H1 (cell line): Measurements from ENCODE around the gene GUCY1B1. TPM values are rescaled to one million over a fixed set of nuclear protein-coding genes. Genes with fewer than 3 reads are reported as not detected.

Experiments used
- CTCF ChIA-PET: fragments of 300-600 bp; sonication (Branson Sonifier 250); formaldehyde crosslinking; loops from one replicate; lab custom pipeline; 2021; ENCODE audit not compliant: partially characterized antibody; lab: Charles Lee
- POLR2A ChIA-PET: fragments of 300-600 bp; sonication (Branson Sonifier 250); formaldehyde crosslinking; loops from one replicate; lab custom pipeline; 2021; ENCODE audit warnings: inconsistent platforms; ENCODE audit not compliant: partially characterized antibody; lab: Charles Lee
- DNase-seq, 2 experiments: peaks; one replicate each; pipeline versions ENCODE4 v3.0.0 to v3.0.0-alpha.2; 2010 to 2022; ENCODE audit warnings: low spot score in 2 of 2, low read depth in 1 of 2, mixed read lengths in 1 of 2
- FAIRE-seq: peaks from 2 replicates; lab custom pipeline; 2011; peaks lifted over from hg19 to GRCh38; lab: Jason Lieb, UNC
- H2AFZ ChIP-seq: 2 replicates; pipeline ENCODE4 v1.8.1; 2012; ENCODE audit warnings: low read length, inconsistent platforms
- H2AK5ac ChIP-seq: 2 replicates; pipeline ENCODE4 v1.6.1; 2013; ENCODE audit warnings: low read depth, low read length
- H2BK120ac ChIP-seq: replicated peaks from 2 replicates; pipeline ENCODE3; 2013; ENCODE audit warnings: low read depth, low read length, inconsistent platforms
- H2BK12ac ChIP-seq: 2 replicates; pipeline ENCODE4 v1.6.1; 2013; ENCODE audit warnings: low read depth, low read length
- H2BK15ac ChIP-seq: 2 replicates; pipeline ENCODE4 v1.6.1; 2013; ENCODE audit warnings: low read length
- H2BK20ac ChIP-seq: 2 replicates; pipeline ENCODE4 v1.6.1; 2013; ENCODE audit warnings: low read length
- H2BK5ac ChIP-seq: 2 replicates; pipeline ENCODE4 v1.6.1; 2013; ENCODE audit warnings: low read depth, low read length
- H3K14ac ChIP-seq: 2 replicates; pipeline ENCODE4 v1.6.1; 2013; ENCODE audit warnings: inconsistent platforms; ENCODE audit not compliant: insufficient read length
- H3K18ac ChIP-seq: 2 replicates; pipeline ENCODE4 v1.6.1; 2013; ENCODE audit warnings: low read length; ENCODE audit errors: extremely low read depth
- H3K23ac ChIP-seq: 2 replicates; pipeline ENCODE4 v1.6.1; 2013; ENCODE audit warnings: inconsistent platforms; ENCODE audit not compliant: insufficient read length
- H3K23me2 ChIP-seq: 2 replicates; pipeline ENCODE4 v1.6.1; 2013; ENCODE audit warnings: low read depth, low read length
- H3K27ac ChIP-seq: 2 replicates; pipeline ENCODE4 v1.6.1; 2011; ENCODE audit warnings: low read depth, low read length, inconsistent platforms
- H3K27me3 ChIP-seq, 4 experiments: replicated peaks in 1 of 4; 1 replicate in 1 of 4; 2 replicates in 3 of 4; pipeline versions ENCODE4 v1.6.1 to v1.8.1; 2011 to 2013; ENCODE audit warnings: low read length in 3 of 4, mild to moderate bottlenecking in 3 of 4, inconsistent platforms in 2 of 4, mixed read lengths in 2 of 4, moderate library complexity in 1 of 4; ENCODE audit not compliant: control insufficient read depth in 3 of 4, insufficient read depth in 3 of 4; ENCODE audit errors: extremely low read depth in 1 of 4
- H3K36me3 ChIP-seq, 4 experiments: 2 replicates each; pipeline versions ENCODE4 v1.6.1 to v1.8.1; 2011 to 2013; ENCODE audit warnings: mild to moderate bottlenecking in 4 of 4, low read length in 3 of 4, moderate library complexity in 2 of 4, control low read depth in 1 of 4, inconsistent platforms in 1 of 4; ENCODE audit not compliant: insufficient read depth in 4 of 4, control insufficient read depth in 2 of 4
- H3K4ac ChIP-seq: replicated peaks from 2 replicates; pipeline ENCODE3; 2013; ENCODE audit warnings: low read length, low read depth, mixed read lengths, inconsistent platforms; ENCODE audit not compliant: insufficient read length
- H3K4me1 ChIP-seq, 4 experiments: replicated peaks in 1 of 4; 1 replicate in 1 of 4; 2 replicates in 3 of 4; pipeline versions ENCODE4 v1.6.1 to v1.8.1; 2011 to 2013; ENCODE audit warnings: low read length in 3 of 4, inconsistent platforms in 2 of 4, mixed read lengths in 1 of 4; ENCODE audit not compliant: insufficient read depth in 4 of 4, control insufficient read depth in 3 of 4
- H3K4me2 ChIP-seq, 2 experiments: 2 replicates each; pipeline versions ENCODE4 v1.6.1 to v1.8.1; 2011 to 2013; ENCODE audit warnings: low read depth in 2 of 2, low read length in 2 of 2, control low read depth in 1 of 2, inconsistent platforms in 1 of 2, mild to moderate bottlenecking in 1 of 2; ENCODE audit not compliant: insufficient read depth in 1 of 2
- H3K4me3 ChIP-seq, 4 experiments: fragments of 200-600, 300-600 bp in 1 of 4; sonication (generic), shearing (Covaris generic), sonication (Bioruptor Twin) in 1 of 4; 2 replicates each; pipeline versions ENCODE4 v1.5.1 to v1.8.1; 2011 to 2016; ENCODE audit warnings: low read length in 4 of 4, low read depth in 3 of 4, control low read depth in 2 of 4, inconsistent platforms in 2 of 4, mild to moderate bottlenecking in 2 of 4, mixed read lengths in 1 of 4, moderate library complexity in 1 of 4; ENCODE audit not compliant: insufficient read depth in 2 of 4; ENCODE audit errors: extremely low read depth in 1 of 4
- H3K56ac ChIP-seq: replicated peaks from 2 replicates; pipeline ENCODE3; 2013; ENCODE audit warnings: low read depth, mild to moderate bottlenecking, mixed read lengths, low read length, inconsistent platforms; ENCODE audit not compliant: insufficient read length
- H3K79me1 ChIP-seq: 2 replicates; pipeline ENCODE4 v1.6.1; 2013; ENCODE audit warnings: low read depth, low read length, control low read depth
- H3K79me2 ChIP-seq, 2 experiments: 2 replicates each; pipeline versions ENCODE4 v1.6.1 to v1.8.1; 2012 to 2013; ENCODE audit warnings: low read length in 2 of 2, mild to moderate bottlenecking in 2 of 2, inconsistent platforms in 1 of 2; ENCODE audit not compliant: insufficient read depth in 2 of 2, control insufficient read depth in 1 of 2
- H3K9ac ChIP-seq, 4 experiments: replicated peaks in 1 of 4; 1 replicate in 1 of 4; 2 replicates in 3 of 4; pipeline versions ENCODE4 v1.6.1 to v1.8.1; 2011 to 2013; ENCODE audit warnings: low read depth in 3 of 4, low read length in 3 of 4, control low read depth in 2 of 4, mild to moderate bottlenecking in 2 of 4, moderate library complexity in 2 of 4, inconsistent platforms in 1 of 4; ENCODE audit errors: extremely low read depth in 1 of 4
- H3K9me3 ChIP-seq, 2 experiments: 2 replicates each; pipeline versions ENCODE4 v1.6.1 to v1.8.1; 2012 to 2013; ENCODE audit warnings: mild to moderate bottlenecking in 2 of 2, moderate library complexity in 2 of 2, control low read depth in 1 of 2, inconsistent platforms in 1 of 2, low read depth in 1 of 2, low read length in 1 of 2, mixed read lengths in 1 of 2; ENCODE audit not compliant: insufficient read depth in 2 of 2
- H4K20me1 ChIP-seq, 2 experiments: replicated peaks in 1 of 2; 2 replicates each; pipeline versions ENCODE3 to v1.8.1; 2011 to 2013; ENCODE audit warnings: inconsistent platforms in 2 of 2, low read length in 2 of 2, mild to moderate bottlenecking in 1 of 2; ENCODE audit not compliant: insufficient read depth in 2 of 2, control insufficient read depth in 1 of 2
- H4K5ac ChIP-seq: 2 replicates; pipeline ENCODE4 v1.6.1; 2013; ENCODE audit warnings: low read length, low read depth, mixed read lengths, inconsistent platforms; ENCODE audit not compliant: insufficient read length
- H4K8ac ChIP-seq: 2 replicates; pipeline ENCODE4 v1.8.0; 2013; ENCODE audit warnings: mild to moderate bottlenecking, moderate library complexity, low read length, inconsistent platforms; ENCODE audit not compliant: insufficient read depth; ENCODE audit errors: extremely low read depth
- H4K91ac ChIP-seq: replicated peaks from 2 replicates; pipeline ENCODE3; 2013; ENCODE audit warnings: low read length, mixed read lengths, inconsistent platforms; ENCODE audit not compliant: insufficient read length
- ASH2L ChIP-seq: fragments of 200-600, 300-600 bp; sonication (generic); IDR thresholded peaks from one replicate; pipeline ENCODE4 v1.7.1; 2017; ENCODE audit warnings: low read length
- EZH2 ChIP-seq: fragments of 200-600 bp; sonication (generic); IDR thresholded peaks from 2 replicates; pipeline ENCODE4 v1.7.1; 2012; ENCODE audit warnings: low read depth, mild to moderate bottlenecking, moderate library complexity, low read length, inconsistent platforms; ENCODE audit not compliant: severe bottlenecking
- HDAC2 ChIP-seq, 2 experiments: fragments of 300-600 bp in 1 of 2; sonication (generic) in 1 of 2; IDR thresholded peaks; 2 replicates each; pipeline ENCODE4 v1.6.1; 2011 to 2012; ENCODE audit warnings: low read depth in 2 of 2, low read length in 2 of 2, mild to moderate bottlenecking in 2 of 2, moderate library complexity in 2 of 2, borderline replicate concordance in 1 of 2, inconsistent platforms in 1 of 2
- RBBP5 ChIP-seq: IDR thresholded peaks from 2 replicates; pipeline ENCODE4 v1.7.1; 2012; ENCODE audit warnings: low read depth, mild to moderate bottlenecking, inconsistent platforms, low read length, moderate library complexity, borderline replicate concordance
- RNF2 ChIP-seq: fragments of 200-900, 300-1000 bp; sonication (generic); IDR thresholded peaks from 2 replicates; pipeline ENCODE4 v1.7.1; 2016; ENCODE audit warnings: borderline replicate concordance, low read depth, mild to moderate bottlenecking, antibody characterized with exemption, low read length; ENCODE audit not compliant: poor library complexity, severe bottlenecking; ENCODE audit errors: missing control alignments
- SIRT6 ChIP-seq: IDR thresholded peaks from one replicate; pipeline ENCODE4 v1.7.1; 2012; ENCODE audit warnings: low read length, inconsistent platforms
- SUZ12 ChIP-seq: fragments of 200-600 bp; sonication (generic); IDR thresholded peaks from 2 replicates; pipeline ENCODE4 v1.6.1; 2012; ENCODE audit warnings: mild to moderate bottlenecking, inconsistent platforms, low read length, moderate library complexity, mixed read lengths
- TBP ChIP-seq: IDR thresholded peaks from 2 replicates; pipeline ENCODE4 v1.6.1; 2011; ENCODE audit warnings: low read depth, low read length, improper control_type of control experiment
- WGBS, 2 experiments: shearing (Covaris generic) in 1 of 2; methylation state at CpG; one replicate each; pipeline versions ENCODE4 v1.1.6 to v1.1.7; 2013 to 2015; ENCODE audit warnings: low lambda C conversion rate in 2 of 2, mixed read lengths in 2 of 2, inconsistent platforms in 1 of 2, low coverage in 1 of 2, missing lambda C conversion rate in 1 of 2; ENCODE audit not compliant: insufficient replicate concordance in 2 of 2, insufficient coverage in 1 of 2, insufficient read length in 1 of 2; ENCODE audit errors: extremely low coverage in 1 of 2, missing lambda C conversion rate in 1 of 2; 5-methylcytosine and 5-hydroxymethylcytosine counted together
- polyA plus RNA-seq, 7 experiments: library from polyadenylated mRNA; depleted of rRNA in 3 of 7; stranded (reverse) in 5 of 7; unstranded in 2 of 7; fragments of >200 nt in 5 of 7; fragments of 200-250 nt in 2 of 7; gene quantifications; 1 replicate in 5 of 7; 2 replicates in 1 of 7; 4 replicates in 1 of 7; pipeline versions ENCODE4 v1.2.1 to v1.2.3, GENCODE V29; 2011 to 2013; ENCODE audit warnings: missing spikeins in 2 of 7, mixed read lengths in 2 of 7
- total RNA-seq: library from RNA; stranded (reverse); fragmentation: NEBNext Ultra II Directional; extraction: Animal tissue kit (Norgen Biotek cat#: 25700); gene quantifications from 2 replicates; pipeline ENCODE4 v1.2.1, GENCODE V29; 2021

GUCY1B1 gene
- total and polyA plus RNA-seq, 2 of the 8 experiments (the other 6 are each of a cell fraction or from before 2014, with no cell fraction given): 1.5 to 2.9 TPM

- H4K8ac ChIP-seq: no peak overlapping the region
- no peak overlapping the region for H3K4me2 ChIP-seq
- no peak overlapping the region for H3K4ac ChIP-seq
- DNase-seq (no peak), FAIRE-seq (no peak)
- H3K4me1 ChIP-seq: peaks cover 0 to 3% (median 1%) of the 10 kb centered on the region in 4 experiments; a peak in 1 of 7 replicates
- no peaks in the 10 kb centered on the region for H3K9me3 ChIP-seq
- no peak overlapping the region for H2BK15ac ChIP-seq
- no peak overlapping the region for H2BK5ac ChIP-seq
- H3K23me2 ChIP-seq: no peaks in the 10 kb centered on the region
- H3K79me2 ChIP-seq: no peaks in the 10 kb centered on the region
- H3K9ac ChIP-seq: no peak overlapping the region
- no peak overlapping the region for H2AK5ac ChIP-seq
- no peak overlapping the region for H2BK20ac ChIP-seq
- H4K91ac ChIP-seq: no peak overlapping the region
- H3K56ac ChIP-seq: no peak overlapping the region
- no peak overlapping the region for H3K4me3 ChIP-seq
- WGBS, 2 experiments: 90% methylated on average over 2 of the region's 2 CpGs; no CpG with 5 or more reads in 1 of the 2 experiments
- no peak overlapping the region for H3K27ac ChIP-seq
- H3K79me1 ChIP-seq: no peaks in the 10 kb centered on the region
- no peak overlapping the region for H2BK12ac ChIP-seq
- H3K36me3 ChIP-seq: no peaks in the 10 kb centered on the region
- TF ChIP-seq ASH2L (no peak), EZH2 (no peak), SUZ12 (no peak), HDAC2 (IDR thresholded peaks at IDR 0.05; ENCODE audit: borderline replicate concordance in 1 of 2, low read depth in 2 of 2, low read length in 2 of 2) (no peak), RBBP5 (no peak), SIRT6 (no peak), TBP (no peak), RNF2 (no peak)
- H2AFZ ChIP-seq: no peak overlapping the region
- H4K5ac ChIP-seq: no peak overlapping the region
- no peak overlapping the region for H3K14ac ChIP-seq
- ChIA-PET POLR2A (no interaction called here), CTCF (interaction anchor here (0.6 to 2.4 kb wide), 4 partner anchors 8 to 460 kb away, joined by 3 to 5 read pairs (median 4); no protein-coding TSS in a partner anchor)
- no peaks in the 10 kb centered on the region for H3K27me3 ChIP-seq
- H3K18ac ChIP-seq: no peak overlapping the region
- H2BK120ac ChIP-seq: no peak overlapping the region
- no peaks in the 10 kb centered on the region for H4K20me1 ChIP-seq
- no peak overlapping the region for H3K23ac ChIP-seq
Observed at GRCh38 chr4:155818639-155819038, 59.8 kb downstream of the GUCY1B1 start.
